PC-3 (cell line): ENCODE measurements around the gene SLC12A8. TPM values are rescaled to one million over a fixed set of nuclear protein-coding genes. Genes with fewer than 3 reads are reported as not detected.

ENCODE experiments used
- ATAC-seq: fragments of 200-7000 bp; cut with Tn5 transposase; 2 replicates; pipeline ENCODE4 v1.9.1; 2020; ENCODE audit warnings: mild to moderate bottlenecking, moderate library complexity
- BruUV-seq: library from RNA; stranded (reverse); fragments of 400-500 nt; replicated peaks from 2 replicates; lab custom pipeline; 2021; lab: Mats Ljungman, UMichigan
- CTCF ChIA-PET: fragments of 300-600 bp; sonication (Branson Sonifier 250); formaldehyde crosslinking; loops from one replicate; lab custom pipeline; 2022; ENCODE audit warnings: antibody characterized with exemption; lab: Charles Lee
- POLR2A ChIA-PET: fragments of 300-600 bp; sonication (Branson Sonifier 250); formaldehyde crosslinking; loops from one replicate; lab custom pipeline; 2022; ENCODE audit warnings: antibody characterized with exemption; ENCODE audit not compliant: unreplicated experiment; lab: Charles Lee
- DNase-seq: peaks from one replicate; pipeline ENCODE4 v3.0.0-alpha.2; 2015
- H2AFZ ChIP-seq: fragments of 300-600 bp; sonication (generic); 2 replicates; pipeline ENCODE4 v1.6.0; 2016; ENCODE audit warnings: antibody characterized with exemption, low read length
- H3F3A ChIP-seq: fragments of 300-600 bp; sonication (generic); one replicate; pipeline ENCODE4 v1.6.0; 2017; ENCODE audit warnings: antibody characterized with exemption, low read length, control low read depth, mild to moderate bottlenecking; ENCODE audit not compliant: unreplicated experiment
- H3K27ac ChIP-seq: fragments of 300-600 bp; sonication (generic); 2 replicates; pipeline ENCODE4 v1.5.1; 2016; ENCODE audit warnings: mild to moderate bottlenecking, low read length
- H3K27me3 ChIP-seq: fragments of 300-600 bp; sonication (generic); 2 replicates; pipeline ENCODE4 v1.6.1; 2016; ENCODE audit warnings: low read length, mixed read lengths
- H3K36me3 ChIP-seq: fragments of 300-600 bp; sonication (generic); 2 replicates; pipeline ENCODE4 v1.6.1; 2016; ENCODE audit warnings: low read depth, mixed run types, low read length, mixed read lengths
- H3K4me1 ChIP-seq: fragments of 300-600 bp; sonication (generic); 2 replicates; pipeline ENCODE4 v1.5.1; 2016; ENCODE audit warnings: low read length; ENCODE audit not compliant: insufficient read depth
- H3K4me2 ChIP-seq: fragments of 300-600 bp; sonication (generic); 2 replicates; pipeline ENCODE4 v1.6.0; 2016; ENCODE audit warnings: low read length
- H3K4me3 ChIP-seq: fragments of 300-600 bp; sonication (generic); 2 replicates; pipeline ENCODE4 v1.5.1; 2016; ENCODE audit warnings: mild to moderate bottlenecking, low read length, mixed read lengths
- H3K79me2 ChIP-seq: fragments of 300-600 bp; sonication (generic); 2 replicates; pipeline ENCODE4 v1.6.1; 2017; ENCODE audit warnings: low read length, mixed read lengths
- H3K9ac ChIP-seq: fragments of 300-600 bp; sonication (generic); 2 replicates; pipeline ENCODE4 v1.6.0; 2016; ENCODE audit warnings: mild to moderate bottlenecking, low read length
- H3K9me2 ChIP-seq: fragments of 300-600 bp; sonication (generic); replicated peaks from 2 replicates; pipeline ENCODE4 v1.6.1; 2016; ENCODE audit warnings: mixed run types, low read length, mixed read lengths
- H3K9me3 ChIP-seq: fragments of 300-600 bp; sonication (generic); 2 replicates; pipeline ENCODE4 v1.6.1; 2016; ENCODE audit warnings: low read length, mixed read lengths
- H4K20me1 ChIP-seq: fragments of 300-600 bp; sonication (generic); 2 replicates; pipeline ENCODE4 v1.6.1; 2016; ENCODE audit warnings: low read length, mixed read lengths
- CTCF ChIP-seq: fragments of 300-600 bp; sonication (generic); conservative IDR thresholded peaks from 2 replicates; pipeline ENCODE4 v1.5.1; 2017; ENCODE audit warnings: antibody characterized with exemption, low read depth, mild to moderate bottlenecking, low read length
- EZH2 ChIP-seq: fragments of 300-600 bp; sonication (generic); IDR thresholded peaks from one replicate; pipeline ENCODE4 v1.6.1; 2017; ENCODE audit warnings: antibody characterized with exemption, mild to moderate bottlenecking, low read length; ENCODE audit not compliant: unreplicated experiment
- EZH2phosphoT487 ChIP-seq: fragments of 300-600 bp; sonication (generic); IDR thresholded peaks from 2 replicates; pipeline ENCODE4 v1.6.1; 2018; ENCODE audit warnings: mild to moderate bottlenecking, antibody characterized with exemption, low read length, borderline replicate concordance
- intact Hi-C: fragments of 100-400 bp; cut with micrococcal nuclease; formaldehyde crosslinking; loops from 2 replicates; pipeline ENCODE4 v1.9.0; 2023
- total RNA-seq: library from RNA; depleted of rRNA; stranded (reverse); fragments of >200 nt; gene quantifications from 2 replicates; pipeline ENCODE4 v1.2.3, GENCODE V29; 2014

Gene SLC12A8
- total RNA-seq, 1 experiment from 2014 or later: 11.0 TPM

- Histone ChIP-seq H3K4me2 (no peak overlapping the region), H2AFZ (no peak overlapping the region), H3K9me2 (no peaks in the 10 kb centered on the region), H3K36me3 (no peaks in the 10 kb centered on the region), H3F3A (no peaks in the 10 kb centered on the region), H3K27me3 (no peaks in the 10 kb centered on the region), H3K4me3 (no peak overlapping the region), H3K9me3 (no peaks in the 10 kb centered on the region), H4K20me1 (no peaks in the 10 kb centered on the region), H3K4me1 (no peaks in the 10 kb centered on the region), H3K27ac (no peak overlapping the region), H3K79me2 (no peaks in the 10 kb centered on the region), H3K9ac (no peak overlapping the region)
- BruUV-seq: no TSS peak
- ATAC-seq: no peak
- intact Hi-C loops: no loop called here
- TF ChIP-seq EZH2phosphoT487 (no peak), EZH2 (no peak), CTCF (no peak)
- ChIA-PET CTCF (no interaction called here), POLR2A (no interaction called here)
- no peak for DNase-seq
These were observed 23.6 kb downstream of the SLC12A8 start for GRCh38 chr3:125188955-125189354.

- Histone ChIP-seq H3K27ac (no peak overlapping the region), H3K9ac (no peak overlapping the region), H3K4me3 (no peak overlapping the region), H3K27me3 (no peaks in the 10 kb centered on the region), H3K4me1 (no peaks in the 10 kb centered on the region), H3F3A (no peaks in the 10 kb centered on the region), H3K4me2 (no peak overlapping the region), H3K36me3 (no peaks in the 10 kb centered on the region), H4K20me1 (no peaks in the 10 kb centered on the region), H3K79me2 (no peaks in the 10 kb centered on the region), H3K9me2 (no peaks in the 10 kb centered on the region), H3K9me3 (no peaks in the 10 kb centered on the region), H2AFZ (no peak overlapping the region)
- DNase-seq (no peak), ATAC-seq (no peak)
- intact Hi-C loops: no loop called here
- no TSS peak for BruUV-seq
- POLR2A ChIA-PET: no interaction called here
- TF ChIP-seq CTCF: no peak
- TF ChIP-seq EZH2phosphoT487: no peak
- CTCF ChIA-PET: no interaction called here
These were observed 25.0 kb downstream of the SLC12A8 start for GRCh38 chr3:125187599-125187910.

- Histone ChIP-seq H3K9me2 (no peaks in the 10 kb centered on the region), H2AFZ (no peak overlapping the region), H3K4me3 (no peak overlapping the region), H3K79me2 (no peaks in the 10 kb centered on the region), H3K4me1 (no peaks in the 10 kb centered on the region), H3K4me2 (no peak overlapping the region), H3K36me3 (no peaks in the 10 kb centered on the region), H3K9me3 (no peaks in the 10 kb centered on the region), H4K20me1 (no peaks in the 10 kb centered on the region), H3K27ac (no peak overlapping the region), H3K27me3 (no peaks in the 10 kb centered on the region), H3F3A (no peaks in the 10 kb centered on the region), H3K9ac (no peak overlapping the region)
- no TSS peak for BruUV-seq
- POLR2A ChIA-PET: no interaction called here
- CTCF ChIA-PET: no interaction called here
- no peak for TF ChIP-seq CTCF
- DNase-seq (no peak), ATAC-seq (no peak)
- intact Hi-C loops: no loop called here
These were observed 25.5 kb downstream of the SLC12A8 start for GRCh38 chr3:125186800-125187598.
